ENCODE data around the gene ZSWIM5. TPM values are rescaled to one million over a fixed set of nuclear protein-coding genes. Genes with fewer than 3 reads are reported as not detected.

The ZSWIM5 gene
- total and polyA plus RNA-seq, 2 of the 8 experiments (the other 6 are each of a cell fraction or from before 2014, with no cell fraction given): 2.5 to 3.9 TPM

DNA sequence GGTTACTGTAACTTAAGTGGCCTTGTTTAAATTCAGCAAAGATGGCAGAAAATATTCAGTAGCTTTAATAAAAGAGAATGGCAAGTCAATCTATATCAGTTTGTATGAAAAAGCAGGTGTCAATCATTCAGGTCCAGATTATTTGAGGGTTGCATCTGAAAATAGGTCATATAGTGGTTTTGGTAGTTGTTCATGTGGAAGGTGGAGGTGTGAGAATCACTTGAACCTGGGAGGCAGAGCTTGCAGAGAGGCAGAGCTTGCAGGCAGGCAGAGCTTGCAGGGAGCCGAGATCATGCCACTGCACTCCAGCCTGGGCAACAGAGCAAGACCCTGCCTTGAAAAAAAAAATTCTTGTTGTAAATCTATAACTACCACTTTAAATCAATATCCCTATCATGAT is 88.6 kb downstream of the ZSWIM5 start (continued):
- no peak for TF ChIP-seq CHD2 (IDR thresholded peaks at IDR 0.05; ENCODE audit: low read length)
